ENCODE data around the gene ATG7.
"Not testable (repeated sequence)": the region's sequence is repeated elsewhere in the genome, so short reads cannot be mapped to it uniquely, and the experiment has no call there.

ATG7 gene

GRCh38 chr3:11480663-11481298 lies 208.6 kb downstream of the ATG7 start:
- no peak for DNase-seq (ENCODE audit: low spot score)
- H3K36me3 Mint-ChIP-seq (ENCODE audit: low read depth): no peaks in the 10 kb centered on the region
- peaks cover 4% of the 10 kb centered on the region for H3K9me3 Mint-ChIP-seq
- no peak overlapping the region for H3K27ac Mint-ChIP-seq
- no peaks in the 10 kb centered on the region for H3K27me3 Mint-ChIP-seq (ENCODE audit: low read depth)
- H3K4me3 Mint-ChIP-seq: no peak overlapping the region
- peaks cover 4% of the 10 kb centered on the region for H3K4me1 Mint-ChIP-seq (ENCODE audit: low read depth)

DNA sequence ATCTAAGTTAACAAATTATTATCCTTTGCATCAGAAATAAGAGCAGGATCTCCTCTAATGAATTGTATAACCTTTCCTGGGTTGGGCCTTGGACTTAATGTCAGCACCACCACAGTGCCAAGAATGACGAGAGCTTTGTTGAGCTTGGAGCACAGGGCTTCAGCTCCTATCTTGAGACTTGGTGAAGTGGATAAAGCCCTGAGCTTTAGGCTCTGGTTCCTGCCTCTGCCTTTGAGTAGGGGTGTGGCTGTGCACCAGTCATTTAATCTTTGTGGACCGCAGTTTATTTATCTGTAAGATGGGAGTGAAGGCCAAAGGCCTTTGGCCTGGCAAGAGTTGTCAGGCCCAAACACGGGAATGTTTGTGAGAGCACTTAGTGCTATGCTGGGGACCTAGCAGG lies 209.4 kb downstream of the ATG7 start:
- peaks cover 3% of the 10 kb centered on the region for H3K4me1 Mint-ChIP-seq (ENCODE audit: low read depth)
- H3K9me3 Mint-ChIP-seq: peaks cover 4% of the 10 kb centered on the region
- DNase-seq (ENCODE audit: low spot score): no peak
- no peak overlapping the region for H3K4me3 Mint-ChIP-seq
- no peaks in the 10 kb centered on the region for H3K27me3 Mint-ChIP-seq (ENCODE audit: low read depth)
- peaks cover 1% of the 10 kb centered on the region for H3K36me3 Mint-ChIP-seq (ENCODE audit: low read depth)
- H3K27ac Mint-ChIP-seq: no peak overlapping the region

GRCh38 chr3:11482021-11482420 lies 209.8 kb downstream of the ATG7 start:
- Mint-ChIP-seq H3K27me3 (ENCODE audit: low read depth) (no peaks in the 10 kb centered on the region), H3K36me3 (ENCODE audit: low read depth) (peaks cover 1% of the 10 kb centered on the region), H3K9me3 (peaks cover 4% of the 10 kb centered on the region), H3K27ac (no peak overlapping the region), H3K4me1 (ENCODE audit: low read depth) (peaks cover 3% of the 10 kb centered on the region), H3K4me3 (no peak overlapping the region)
- DNase-seq (ENCODE audit: low spot score): no peak

DNA sequence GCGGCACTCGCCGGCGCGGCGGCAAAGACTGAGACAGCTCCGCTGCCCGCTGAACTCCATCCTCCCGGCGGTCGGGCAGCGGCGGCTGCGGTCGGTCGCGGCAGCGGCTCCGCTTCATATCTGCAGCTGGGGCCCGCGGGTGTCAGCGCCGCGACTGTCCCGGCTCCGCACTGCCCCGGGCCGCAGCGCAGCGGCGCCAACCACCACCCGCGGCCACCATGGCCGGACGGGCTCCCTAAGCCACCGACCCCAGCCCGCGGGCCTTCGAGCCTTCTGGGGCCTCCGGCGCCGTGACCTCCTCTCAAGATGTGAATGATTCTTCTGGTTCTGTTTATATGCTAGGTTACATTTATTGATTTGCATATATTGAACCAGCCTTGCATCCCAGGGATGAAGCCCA lies 216.2 kb downstream of the ATG7 start:
- DNase-seq (ENCODE audit: low spot score); H3K36me3 Mint-ChIP-seq (ENCODE audit: low read depth); H3K27me3 Mint-ChIP-seq (ENCODE audit: low read depth); H3K4me1 Mint-ChIP-seq (ENCODE audit: low read depth); H3K27ac Mint-ChIP-seq; H3K4me3 Mint-ChIP-seq: not testable (repeated sequence)
- peaks cover 11% of the 10 kb centered on the region for H3K9me3 Mint-ChIP-seq

DNA sequence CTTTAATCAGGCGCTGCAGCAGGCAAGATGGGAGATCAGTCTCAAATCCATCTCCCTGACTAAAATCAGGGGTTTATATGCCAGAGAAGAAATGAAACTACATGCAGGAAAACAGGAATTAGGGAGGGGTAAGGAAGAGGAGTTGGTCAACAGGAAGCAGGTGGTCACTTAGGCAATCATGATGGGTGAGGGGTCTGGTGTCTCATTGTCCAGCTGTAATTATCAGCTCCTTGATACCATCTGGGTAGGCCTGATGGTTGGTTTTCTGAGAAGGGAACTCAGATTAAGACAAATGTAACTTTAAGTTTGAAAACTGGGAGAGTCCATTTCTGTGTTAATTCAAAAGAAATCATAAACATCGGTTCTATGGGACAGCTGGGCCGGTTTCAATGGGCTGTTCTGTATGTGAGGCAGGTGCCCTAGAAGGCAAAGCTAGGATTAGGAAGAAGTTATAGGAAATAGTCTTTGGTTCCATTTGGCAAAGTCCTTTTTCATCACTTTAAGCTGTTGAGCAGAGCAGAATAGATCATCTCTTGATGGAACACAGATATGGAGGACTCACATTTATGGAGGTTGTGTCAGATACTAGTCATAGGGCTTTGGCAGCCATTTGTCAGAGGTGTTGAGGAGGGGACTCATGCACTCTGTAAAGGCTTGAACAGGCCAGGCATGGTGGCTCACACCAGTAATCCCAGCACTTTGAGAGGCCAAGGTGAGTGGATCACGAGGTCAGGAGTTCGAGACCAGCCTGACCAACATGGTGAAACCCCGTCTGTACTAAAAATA lies 222.1 kb downstream of the ATG7 start:
- no peak for DNase-seq (ENCODE audit: low spot score)
- no peaks in the 10 kb centered on the region for H3K27me3 Mint-ChIP-seq (ENCODE audit: low read depth)
- H3K27ac Mint-ChIP-seq: no peak overlapping the region
- peaks cover 3% of the 10 kb centered on the region for H3K4me1 Mint-ChIP-seq (ENCODE audit: low read depth)
- peaks cover 5% of the 10 kb centered on the region for H3K36me3 Mint-ChIP-seq (ENCODE audit: low read depth)
- no peak overlapping the region for H3K4me3 Mint-ChIP-seq
- H3K9me3 Mint-ChIP-seq: peaks cover 13% of the 10 kb centered on the region

- Mint-ChIP-seq H3K36me3 (ENCODE audit: low read depth) (peaks cover 4% of the 10 kb centered on the region), H3K27ac (no peak overlapping the region), H3K9me3 (peaks cover 13% of the 10 kb centered on the region), H3K27me3 (ENCODE audit: low read depth) (no peaks in the 10 kb centered on the region), H3K4me1 (ENCODE audit: low read depth) (peaks cover 3% of the 10 kb centered on the region), H3K4me3 (no peak overlapping the region)
- no peak for DNase-seq (ENCODE audit: low spot score)
Observed at GRCh38 chr3:11495948-11496557, 223.9 kb downstream of the ATG7 start.

DNA sequence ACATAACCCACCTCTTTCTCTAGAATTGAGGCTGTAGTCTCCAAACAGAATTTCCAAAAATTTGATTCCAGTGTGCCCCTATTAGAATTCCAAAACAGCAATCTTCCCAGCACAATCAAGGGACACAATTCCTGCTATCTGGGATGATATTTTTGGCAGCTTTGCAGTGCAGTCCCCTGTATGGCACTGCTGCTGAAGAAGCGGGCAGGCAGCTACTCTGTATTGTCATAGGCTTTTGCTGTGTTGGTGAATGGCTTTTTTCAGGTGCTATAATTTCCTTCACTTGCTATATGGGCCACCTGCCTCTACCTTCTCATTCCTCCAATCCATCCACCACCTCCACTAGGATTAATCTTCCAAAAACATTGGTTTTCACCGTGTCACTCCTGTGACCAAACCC lies 226.0 kb downstream of the ATG7 start:
- no peak overlapping the region for H3K27ac Mint-ChIP-seq
- peaks cover 8% of the 10 kb centered on the region for H3K9me3 Mint-ChIP-seq
- H3K4me3 Mint-ChIP-seq: no peak overlapping the region
- H3K27me3 Mint-ChIP-seq (ENCODE audit: low read depth): no peaks in the 10 kb centered on the region
- peaks cover 3% of the 10 kb centered on the region for H3K4me1 Mint-ChIP-seq (ENCODE audit: low read depth)
- no peak for DNase-seq (ENCODE audit: low spot score)
- peaks cover 3% of the 10 kb centered on the region for H3K36me3 Mint-ChIP-seq (ENCODE audit: low read depth)

- H3K4me3 Mint-ChIP-seq: no peak overlapping the region
- no peak overlapping the region for H3K27ac Mint-ChIP-seq
- H3K4me1 Mint-ChIP-seq (ENCODE audit: low read depth): peaks cover 3% of the 10 kb centered on the region
- no peak for DNase-seq (ENCODE audit: low spot score)
- peaks cover 4% of the 10 kb centered on the region for H3K9me3 Mint-ChIP-seq
- no peaks in the 10 kb centered on the region for H3K27me3 Mint-ChIP-seq (ENCODE audit: low read depth)
- H3K36me3 Mint-ChIP-seq (ENCODE audit: low read depth): peaks cover 2% of the 10 kb centered on the region
Observed at GRCh38 chr3:11498646-11499045, 226.4 kb downstream of the ATG7 start.

DNA sequence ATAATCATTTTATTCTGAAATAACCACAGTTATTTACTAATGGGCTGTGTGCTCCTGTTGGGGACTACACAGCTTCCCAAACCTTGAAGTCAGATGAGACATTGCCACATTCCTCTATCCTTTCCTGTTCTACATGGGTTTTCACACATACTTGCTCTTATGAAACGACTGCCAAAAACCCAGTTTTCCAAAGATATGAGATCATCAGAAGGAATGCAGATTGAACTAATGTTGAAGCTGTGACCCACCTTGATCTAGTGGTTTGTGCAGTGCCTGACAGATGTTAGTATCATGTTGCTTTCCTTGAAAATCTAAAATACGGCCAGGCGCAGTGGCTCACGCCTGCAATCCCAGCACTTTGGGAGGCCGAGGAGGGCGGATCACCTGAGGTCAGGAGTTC lies 226.9 kb downstream of the ATG7 start:
- DNase-seq (ENCODE audit: low spot score): no peak
- Mint-ChIP-seq H3K27ac (no peak overlapping the region), H3K36me3 (ENCODE audit: low read depth) (peaks cover 2% of the 10 kb centered on the region), H3K4me3 (no peak overlapping the region), H3K9me3 (no peaks in the 10 kb centered on the region), H3K27me3 (ENCODE audit: low read depth) (no peaks in the 10 kb centered on the region), H3K4me1 (ENCODE audit: low read depth) (no peaks in the 10 kb centered on the region)

- H3K9me3 Mint-ChIP-seq; DNase-seq (ENCODE audit: low spot score); H3K27ac Mint-ChIP-seq; H3K4me1 Mint-ChIP-seq (ENCODE audit: low read depth); H3K36me3 Mint-ChIP-seq (ENCODE audit: low read depth); H3K4me3 Mint-ChIP-seq; H3K27me3 Mint-ChIP-seq (ENCODE audit: low read depth): not testable (repeated sequence)
Observed at GRCh38 chr3:11502413-11502812, 230.2 kb downstream of the ATG7 start.

GRCh38 chr3:11507719-11508118 lies 235.5 kb downstream of the ATG7 start:
- no peak for DNase-seq (ENCODE audit: low spot score)
- Mint-ChIP-seq H3K4me1 (ENCODE audit: low read depth) (peaks cover 1% of the 10 kb centered on the region), H3K36me3 (ENCODE audit: low read depth) (no peaks in the 10 kb centered on the region), H3K27me3 (ENCODE audit: low read depth) (no peaks in the 10 kb centered on the region), H3K4me3 (no peak overlapping the region), H3K9me3 (no peaks in the 10 kb centered on the region), H3K27ac (no peak overlapping the region)

DNA sequence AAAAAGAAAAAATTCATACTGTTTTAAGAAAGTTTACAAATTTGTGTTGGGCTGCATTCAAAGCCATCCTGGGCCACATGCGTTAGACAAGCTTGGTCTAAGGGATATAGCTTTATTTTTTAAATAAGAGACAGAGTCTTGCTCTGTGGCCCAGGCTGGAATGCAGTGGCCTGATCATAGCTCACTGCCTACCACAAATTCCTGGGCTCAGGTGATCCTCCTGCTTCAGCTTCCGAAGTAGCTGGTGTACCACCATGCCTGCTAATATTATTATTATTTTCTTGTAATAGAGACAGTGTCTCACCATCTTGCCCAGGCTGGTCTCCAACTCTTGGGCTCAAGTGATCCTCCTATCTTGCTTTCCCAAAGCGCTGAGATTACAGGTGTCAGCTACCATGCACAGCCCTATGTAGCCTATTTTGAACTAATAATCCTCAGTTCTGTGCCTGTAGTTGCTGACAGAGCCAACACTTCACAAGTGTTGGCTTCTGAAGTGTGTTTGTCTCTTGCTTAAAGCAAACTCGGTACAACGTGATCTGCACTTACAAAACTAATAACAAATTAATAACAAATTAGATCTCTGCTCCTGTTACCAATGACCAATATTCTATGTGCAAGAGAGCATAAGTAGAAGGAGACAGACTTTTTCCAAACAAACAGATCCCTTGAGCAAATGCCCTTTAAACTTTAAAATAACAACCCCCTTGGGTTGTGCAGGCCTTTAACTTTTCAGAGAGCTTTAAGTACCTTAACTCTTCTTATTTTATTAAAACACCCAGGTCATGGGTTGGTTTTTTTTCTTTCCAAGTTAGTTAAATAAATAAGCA lies 236.4 kb downstream of the ATG7 start:
- H3K9me3 Mint-ChIP-seq: no peaks in the 10 kb centered on the region
- H3K27ac Mint-ChIP-seq: no peak overlapping the region
- H3K27me3 Mint-ChIP-seq (ENCODE audit: low read depth): no peaks in the 10 kb centered on the region
- H3K36me3 Mint-ChIP-seq (ENCODE audit: low read depth): no peaks in the 10 kb centered on the region
- no peak for DNase-seq (ENCODE audit: low spot score)
- peaks cover 1% of the 10 kb centered on the region for H3K4me1 Mint-ChIP-seq (ENCODE audit: low read depth)
- H3K4me3 Mint-ChIP-seq: no peak overlapping the region

GRCh38 chr3:11509173-11510000 lies 237.2 kb downstream of the ATG7 start:
- Mint-ChIP-seq H3K27ac (no peak overlapping the region), H3K4me1 (ENCODE audit: low read depth) (peaks cover 5% of the 10 kb centered on the region), H3K27me3 (ENCODE audit: low read depth) (no peaks in the 10 kb centered on the region), H3K4me3 (no peak overlapping the region), H3K36me3 (ENCODE audit: low read depth) (no peaks in the 10 kb centered on the region), H3K9me3 (no peaks in the 10 kb centered on the region)
- DNase-seq (ENCODE audit: low spot score): no peak
